ENCODE data around the gene SP1.

- TF ChIP-seq HMGXB4 (CRISPR knock-in tag; IDR thresholded peaks at IDR 0.05) (no peak), ZFP91 (CRISPR knock-in tag; IDR thresholded peaks at IDR 0.05) (no peak), E4F1 (CRISPR knock-in tag; IDR thresholded peaks at IDR 0.05; ENCODE audit: borderline replicate concordance) (no peak), GATA2 (CRISPR knock-in tag; IDR thresholded peaks at IDR 0.05) (no peak), CTCF (IDR thresholded peaks at IDR 0.05 in 2 of 3, conservative IDR thresholded peaks at IDR 0.05 in 1 of 3; ENCODE audit: insufficient read depth in 2 of 3, low read depth in 1 of 3, low read length in 3 of 3) (no peak), MAFK (IDR thresholded peaks at IDR 0.05; ENCODE audit: low read length) (no peak), FOXJ3 (CRISPR knock-in tag; IDR thresholded peaks at IDR 0.05) (no peak), SOX6 (IDR thresholded peaks at IDR 0.05) (no peak), ZBTB26 (CRISPR knock-in tag; IDR thresholded peaks at IDR 0.05) (no peak), ZFP36 (IDR thresholded peaks at IDR 0.05; ENCODE audit: low read depth, low read length, partially characterized antibody) (no peak)
Measured at GRCh38 chr12:53427905-53428594, 48.1 kb downstream of the SP1 start.
